HEK293T (cell line): ENCODE measurements around the gene KCNG2.

ENCODE experiments used
- CTCF ChIA-PET: fragments of 350-600 bp; formaldehyde crosslinking; extraction: SDS; loops from one replicate; lab custom pipeline; 2021; ENCODE audit warnings: antibody characterized with exemption, inconsistent platforms; lab: Yijun Ruan, JAX
- POLR2A ChIA-PET: fragments of 350-600 bp; formaldehyde crosslinking; extraction: SDS; loops from one replicate; lab custom pipeline; 2020; ENCODE audit warnings: antibody characterized with exemption, inconsistent platforms; lab: Yijun Ruan, JAX
- DNase-seq: peaks from one replicate; pipeline ENCODE4 v3.0.0; 2012; ENCODE audit warnings: mixed read lengths; ENCODE audit errors: extremely low spot score
- ARNT ChIP-seq: fragments of 450-650 bp; IDR thresholded peaks from 2 replicates; pipeline ENCODE4 v1.6.1; 2017; ENCODE audit warnings: mild to moderate bottlenecking
- BHLHE40 ChIP-seq: fragments of 450-650 bp; IDR thresholded peaks from 2 replicates; pipeline ENCODE4 v1.6.1; 2016; ENCODE audit warnings: mild to moderate bottlenecking, moderate library complexity, borderline replicate concordance
- CTBP1 ChIP-seq: fragments of 450-650 bp; IDR thresholded peaks from 2 replicates; pipeline ENCODE4 v1.6.1; 2016; ENCODE audit warnings: borderline replicate concordance
- ELF4 ChIP-seq: fragments of 450-650 bp; IDR thresholded peaks from 2 replicates; pipeline ENCODE4 v1.6.1; 2017; ENCODE audit warnings: antibody characterized with exemption
- FOXA1 ChIP-seq: fragments of 450-650 bp; IDR thresholded peaks from 2 replicates; pipeline ENCODE4 v1.6.1; 2016; ENCODE audit warnings: mild to moderate bottlenecking
- FOXK2 ChIP-seq: fragments of 450-650 bp; IDR thresholded peaks from 2 replicates; pipeline ENCODE4 v1.6.1; 2016; ENCODE audit warnings: mild to moderate bottlenecking
- FOXM1 ChIP-seq: fragments of 450-650 bp; IDR thresholded peaks from 2 replicates; pipeline ENCODE4 v1.6.1; 2017; ENCODE audit warnings: mild to moderate bottlenecking, borderline replicate concordance
- HDGF ChIP-seq: fragments of 450-650 bp; IDR thresholded peaks from 2 replicates; pipeline ENCODE4 v1.6.1; 2017; ENCODE audit warnings: antibody characterized with exemption, borderline replicate concordance
- L3MBTL2 ChIP-seq: fragments of 450-650 bp; conservative IDR thresholded peaks from 2 replicates; pipeline ENCODE4 v1.6.1; 2016; ENCODE audit warnings: mild to moderate bottlenecking
- LEF1 ChIP-seq: fragments of 450-650 bp; IDR thresholded peaks from 2 replicates; pipeline ENCODE4 v1.6.1; 2017; ENCODE audit warnings: mild to moderate bottlenecking, borderline replicate concordance
- NFRKB ChIP-seq: fragments of 450-650 bp; IDR thresholded peaks from 2 replicates; pipeline ENCODE4 v1.6.1; 2016; ENCODE audit warnings: mild to moderate bottlenecking, moderate library complexity
- SP1 ChIP-seq: fragments of 450-650 bp; IDR thresholded peaks from 2 replicates; pipeline ENCODE4 v1.6.1; 2017
- SUZ12 ChIP-seq: fragments of 450-650 bp; IDR thresholded peaks from 2 replicates; pipeline ENCODE4 v1.6.1; 2016; ENCODE audit warnings: mild to moderate bottlenecking
- TARDBP ChIP-seq: fragments of 450-650 bp; IDR thresholded peaks from 2 replicates; pipeline ENCODE4 v1.6.1; 2016
- ZNF384 ChIP-seq: fragments of 450-650 bp; IDR thresholded peaks from 2 replicates; pipeline ENCODE4 v1.6.1; 2016
- TF ChIP-seq, protein P1 (sequence below): fragments of 450-650 bp; IDR thresholded peaks from 2 replicates; pipeline ENCODE4 v1.6.1; 2016

KCNG2 gene

DNA sequence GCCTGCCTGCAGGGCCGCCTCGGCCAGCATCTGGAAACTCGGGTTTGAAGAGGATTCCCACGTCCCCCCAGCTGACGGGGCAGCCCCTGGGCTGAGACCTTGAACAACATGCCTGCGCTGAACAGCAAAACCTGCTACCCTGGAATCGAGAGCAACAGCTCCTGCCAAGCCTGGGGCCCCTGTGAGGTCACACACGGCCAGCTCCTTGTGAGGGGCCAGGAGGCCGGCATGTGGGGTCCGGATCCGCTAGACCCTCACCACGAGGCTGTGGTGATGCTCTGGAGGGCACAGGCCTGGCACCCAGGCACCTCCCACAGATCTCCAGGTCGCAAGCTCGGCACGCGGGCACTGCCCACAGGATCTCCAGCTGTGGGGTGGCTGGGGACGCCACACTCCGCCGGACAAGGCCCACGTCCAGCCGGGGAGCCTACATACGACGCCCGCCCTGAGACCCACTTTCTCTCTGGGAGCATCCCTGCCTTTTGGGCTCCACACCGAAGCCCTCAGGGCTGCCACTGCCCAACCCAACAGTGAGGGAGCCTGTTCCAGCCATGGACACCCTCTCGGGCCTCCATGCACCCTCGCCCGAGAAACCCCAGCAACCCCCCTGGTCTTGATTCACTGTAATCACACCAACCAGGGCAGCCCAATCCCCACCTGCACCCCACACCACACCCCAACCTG, 119.6 kb downstream of the KCNG2 start:
- CTCF ChIA-PET, result no interaction called here
- no peak for TF ChIP-seq BHLHE40
- no peak for TF ChIP-seq FOXA1
- TF ChIP-seq L3MBTL2, result no peak
- TF ChIP-seq NFRKB, result no peak
- no peak for TF ChIP-seq TARDBP
- no peak for TF ChIP-seq ELF4
- no peak for TF ChIP-seq SUZ12
- no peak for TF ChIP-seq FOXK2
- no peak for TF ChIP-seq ARNT
- TF ChIP-seq HDGF, result no peak
- TF ChIP-seq ZNF384, result no peak
- no peak for TF ChIP-seq SP1
- no peak for TF ChIP-seq LEF1
- no peak for TF ChIP-seq FOXM1
- no peak for TF ChIP-seq CTBP1
- POLR2A ChIA-PET, result no interaction called here
- DNase-seq, result no peak

DNA sequence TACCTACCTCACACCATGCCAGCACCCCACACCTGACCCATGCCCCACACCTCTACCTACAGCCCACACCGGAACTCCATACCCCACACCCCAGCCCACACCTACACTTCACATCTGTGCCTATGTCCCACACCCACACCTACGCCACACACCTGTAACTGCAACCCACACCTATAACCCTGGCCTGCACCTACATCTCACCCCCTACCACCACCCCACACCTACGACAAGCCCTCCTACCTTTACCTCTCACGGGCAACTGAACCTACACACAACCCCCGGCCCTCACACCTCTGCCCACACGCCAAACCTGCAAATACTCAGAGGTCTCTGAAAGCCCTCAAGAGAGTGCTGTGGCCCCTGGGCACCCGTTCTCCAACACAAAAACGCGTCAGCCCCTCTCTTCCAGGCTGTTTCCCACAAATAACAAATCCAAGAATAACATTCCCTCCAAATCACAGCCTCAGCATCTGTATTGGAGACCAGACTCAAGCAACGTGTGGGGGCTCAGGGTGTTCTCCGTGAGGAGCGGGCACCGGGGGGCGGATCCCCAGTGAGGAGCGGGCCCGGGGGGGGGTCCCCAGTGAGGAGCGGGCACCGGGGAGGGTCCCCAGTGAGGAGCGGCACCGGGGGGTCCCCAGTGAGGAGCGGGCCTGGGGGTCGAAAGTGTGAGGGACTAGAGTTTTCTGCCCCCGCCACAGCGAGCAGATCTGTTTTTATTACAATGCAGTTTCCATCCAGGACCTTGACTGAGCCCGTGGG, 120.3 kb downstream of the KCNG2 start:
- POLR2A ChIA-PET, result no interaction called here
- TF ChIP-seq FOXA1 (no peak), L3MBTL2 (no peak), LEF1 (no peak), SUZ12 (no peak), HDGF (no peak), CTBP1 (no peak), FOXK2 (no peak), TARDBP (no peak), NFRKB (no peak), FOXM1 (no peak), ARNT (no peak), BHLHE40 (no peak), SP1 (no peak), ZNF384 (no peak), ELF4 (no peak)
- TF ChIP-seq, protein P1, sequence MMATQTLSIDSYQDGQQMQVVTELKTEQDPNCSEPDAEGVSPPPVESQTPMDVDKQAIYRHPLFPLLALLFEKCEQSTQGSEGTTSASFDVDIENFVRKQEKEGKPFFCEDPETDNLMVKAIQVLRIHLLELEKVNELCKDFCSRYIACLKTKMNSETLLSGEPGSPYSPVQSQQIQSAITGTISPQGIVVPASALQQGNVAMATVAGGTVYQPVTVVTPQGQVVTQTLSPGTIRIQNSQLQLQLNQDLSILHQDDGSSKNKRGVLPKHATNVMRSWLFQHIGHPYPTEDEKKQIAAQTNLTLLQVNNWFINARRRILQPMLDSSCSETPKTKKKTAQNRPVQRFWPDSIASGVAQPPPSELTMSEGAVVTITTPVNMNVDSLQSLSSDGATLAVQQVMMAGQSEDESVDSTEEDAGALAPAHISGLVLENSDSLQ, result no peak
- CTCF ChIA-PET, result no interaction called here
- no peak for DNase-seq

DNA sequence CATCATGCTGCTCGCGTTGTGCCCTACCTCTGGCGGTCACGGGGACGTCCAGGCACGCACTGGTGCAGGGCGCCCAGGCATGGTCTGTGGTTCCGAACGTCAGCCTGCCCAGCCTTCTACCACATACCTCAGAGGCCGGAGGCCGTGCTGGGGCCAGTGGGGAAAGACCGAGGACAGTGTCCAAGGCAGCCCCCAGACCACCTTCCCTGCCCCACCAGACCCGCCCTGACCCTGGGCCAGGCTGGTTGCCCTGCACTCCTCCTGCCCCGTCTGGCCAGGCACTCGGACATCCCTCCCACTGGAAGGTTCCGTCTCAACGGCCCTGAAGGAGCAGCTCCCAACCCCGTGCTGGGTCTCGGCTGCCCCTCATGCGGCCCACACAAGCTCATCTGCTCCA, 120.9 kb downstream of the KCNG2 start:
- ChIA-PET POLR2A (no interaction called here), CTCF (no interaction called here)
- DNase-seq, result no peak
- no peak for TF ChIP-seq TARDBP
- TF ChIP-seq NFRKB, result no peak
- no peak for TF ChIP-seq CTBP1
- TF ChIP-seq FOXA1, result no peak
- no peak for TF ChIP-seq BHLHE40
- TF ChIP-seq, protein P1, result no peak
- TF ChIP-seq SP1, result no peak
- no peak for TF ChIP-seq HDGF
- no peak for TF ChIP-seq SUZ12
- TF ChIP-seq LEF1, result no peak
- TF ChIP-seq FOXK2, result no peak
- TF ChIP-seq ZNF384, result no peak
- no peak for TF ChIP-seq FOXM1
- no peak for TF ChIP-seq ELF4
- no peak for TF ChIP-seq L3MBTL2
- no peak for TF ChIP-seq ARNT

DNA sequence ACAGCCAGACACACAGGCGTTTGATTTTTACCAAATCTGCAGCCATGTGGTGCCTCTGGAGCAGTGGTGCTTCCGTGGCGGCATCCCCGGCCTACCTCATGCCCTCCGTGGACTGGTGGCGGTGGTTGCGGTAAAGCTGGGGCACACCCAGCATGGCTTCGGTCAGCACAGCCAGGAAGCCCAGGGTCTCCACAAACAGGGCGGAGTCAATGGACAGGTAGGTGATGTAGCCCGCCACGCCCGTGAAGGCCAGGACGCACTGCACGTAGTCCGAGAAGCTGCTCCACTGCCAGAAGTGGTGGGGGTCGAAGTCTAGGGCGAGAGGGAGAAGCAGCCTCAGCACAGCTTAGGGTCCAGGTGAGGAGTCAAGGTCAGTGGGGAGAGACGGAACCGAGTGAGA, 121.4 kb downstream of the KCNG2 start:
- POLR2A ChIA-PET, result no interaction called here
- TF ChIP-seq FOXA1 (no peak), HDGF (no peak), LEF1 (no peak), L3MBTL2 (no peak), ELF4 (no peak), BHLHE40 (no peak), FOXK2 (no peak), NFRKB (no peak)
- TF ChIP-seq, protein P1, result no peak
- CTCF ChIA-PET, result no interaction called here
- no peak for DNase-seq

DNA sequence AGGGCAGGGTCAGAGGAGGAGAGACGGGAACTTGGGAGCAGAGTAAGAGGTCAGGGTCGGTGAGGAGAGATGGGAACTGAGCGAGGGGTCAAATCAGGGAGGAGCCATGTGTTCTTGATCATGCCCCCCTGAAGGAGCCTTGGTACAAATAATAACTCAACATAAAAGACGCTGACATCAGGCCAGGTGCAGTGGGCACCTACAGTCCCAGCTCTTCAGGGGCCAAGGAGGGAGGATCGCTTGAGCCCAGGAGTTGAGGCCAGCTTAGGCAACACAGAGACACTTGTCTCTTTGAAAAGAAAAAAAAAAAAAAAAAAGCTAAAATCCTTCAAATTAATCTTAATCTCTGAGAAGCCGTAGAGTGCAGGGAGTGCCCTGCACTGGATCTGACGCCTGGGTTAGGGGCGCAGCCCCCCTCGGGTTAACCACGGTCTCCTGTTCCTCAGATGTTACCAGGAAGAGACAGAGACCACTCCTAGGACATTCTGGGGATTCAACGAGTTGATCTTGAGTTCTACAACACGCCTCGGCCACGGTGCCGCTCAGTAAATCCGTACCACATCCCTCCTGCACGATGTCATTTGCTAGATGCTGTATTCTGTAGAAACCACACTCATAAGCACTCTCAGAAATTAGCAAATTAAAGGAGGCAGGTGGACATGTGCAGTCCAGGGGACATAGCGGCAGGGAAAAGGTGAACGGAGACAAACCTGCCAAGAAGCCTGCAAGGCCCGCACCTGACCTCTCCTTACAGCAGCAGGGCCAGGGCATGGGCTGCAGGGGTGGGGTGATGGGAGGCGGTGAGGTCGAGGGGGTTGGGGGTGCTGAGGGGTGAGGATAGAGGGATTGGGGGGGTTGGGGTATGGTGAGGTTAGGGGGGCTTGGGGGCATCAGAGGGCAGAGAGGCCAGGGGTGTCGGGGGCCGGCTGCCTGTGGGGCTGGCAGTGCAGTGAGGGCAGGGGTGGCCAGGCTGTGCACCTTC, 124.5 kb downstream of the KCNG2 start:
- no peak for DNase-seq
- CTCF ChIA-PET, result no interaction called here

More for the DNA sequence above, 124.5 kb downstream of the KCNG2 start:
- POLR2A ChIA-PET, result no interaction called here
- TF ChIP-seq L3MBTL2 (no peak), HDGF (no peak), BHLHE40 (no peak), SUZ12 (no peak), FOXA1 (no peak), TARDBP (no peak), LEF1 (no peak), ELF4 (no peak), ZNF384 (no peak), FOXM1 (no peak), NFRKB (no peak)
